Ureter (tissue), 1 donor: ENCODE data around the gene FZD2. TPM values are rescaled to one million over a fixed set of nuclear protein-coding genes. Genes with fewer than 3 reads are reported as not detected.
"Not testable (repeated sequence)": the region's sequence is repeated elsewhere in the genome, so short reads cannot be mapped to it uniquely, and the experiment has no call there.

ENCODE experiments used
- DNase-seq: peaks from one replicate; pipeline ENCODE4 v3.0.0-alpha.2; 2020; ENCODE audit warnings: low spot score
- total RNA-seq: library from RNA; stranded (reverse); gene quantifications from one replicate; pipeline ENCODE4 v1.2.4, GENCODE V29; 2023
- donor health status: DM: yes; HTN: yes; CAD: no.

Gene FZD2
- total RNA-seq = 3.9 TPM

DNA sequence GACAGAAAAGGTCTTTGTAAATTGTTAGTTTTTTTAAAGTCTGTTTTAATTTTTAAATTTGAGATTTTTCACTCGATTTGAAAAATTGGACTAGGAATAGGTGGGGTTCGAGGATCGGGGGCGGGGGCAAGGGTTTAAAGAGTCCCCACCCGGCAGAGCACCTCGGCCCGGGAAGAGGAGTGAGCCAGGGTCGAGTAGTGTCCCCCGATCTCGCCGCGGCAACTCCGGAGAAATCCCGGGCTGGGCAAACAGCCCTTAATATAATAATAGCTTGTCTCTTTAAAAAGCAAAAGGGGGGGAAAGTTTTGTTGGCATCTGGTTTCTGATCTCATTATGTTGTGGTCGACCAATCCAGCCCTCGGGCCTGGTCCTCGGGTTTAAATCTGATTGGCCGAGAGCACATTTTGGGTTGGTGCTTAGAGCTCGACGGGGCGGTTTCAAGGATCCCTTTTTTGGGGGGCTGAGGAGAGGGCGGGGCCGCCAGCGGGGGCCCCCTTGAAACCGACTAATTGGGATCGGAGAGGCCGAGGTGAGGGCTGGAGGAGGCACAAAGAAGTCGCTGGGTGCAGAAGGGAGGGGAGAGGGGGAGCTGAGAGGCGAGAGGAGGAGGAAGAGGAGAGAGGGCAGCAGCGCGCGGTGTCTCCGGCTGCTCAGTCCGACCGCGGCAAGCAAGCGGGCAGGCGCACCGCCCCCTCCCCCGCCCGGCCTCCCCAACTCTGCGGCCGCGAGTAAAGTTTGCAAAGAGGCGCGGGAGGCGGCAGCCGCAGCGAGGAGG, at the start of gene FZD2:
TSS of gene FZD2 (plus strand) at position 653 of the 775 bp plus-strand sequence. CDS start 205 bp downstream, outside the sequence.
- DNase-seq = peak; percentile 91

GRCh38 chr17:44511241-44512134, 45.8 kb upstream of the FZD2 start:
- not testable (repeated sequence) for DNase-seq

DNA sequence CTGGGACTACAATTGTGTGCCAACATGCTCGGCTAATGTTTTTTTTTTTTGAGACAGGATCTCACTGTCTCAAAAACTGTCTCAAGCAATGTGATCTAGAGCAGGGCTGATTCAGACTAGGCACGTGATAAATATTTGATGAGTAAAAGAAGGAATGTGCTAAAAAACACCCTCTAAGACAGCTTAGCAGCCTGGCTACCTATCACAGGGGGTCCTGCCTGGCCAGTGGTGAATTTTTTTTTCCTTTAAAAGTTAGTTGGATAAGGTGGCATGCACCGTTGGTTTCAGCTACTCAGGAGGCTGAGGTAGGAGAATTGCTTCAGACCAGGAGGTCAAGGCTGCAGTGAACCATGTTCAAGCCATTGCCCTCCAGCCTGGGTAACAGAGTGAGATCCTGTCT, 39.3 kb upstream of the FZD2 start:
- no peak for DNase-seq

DNA sequence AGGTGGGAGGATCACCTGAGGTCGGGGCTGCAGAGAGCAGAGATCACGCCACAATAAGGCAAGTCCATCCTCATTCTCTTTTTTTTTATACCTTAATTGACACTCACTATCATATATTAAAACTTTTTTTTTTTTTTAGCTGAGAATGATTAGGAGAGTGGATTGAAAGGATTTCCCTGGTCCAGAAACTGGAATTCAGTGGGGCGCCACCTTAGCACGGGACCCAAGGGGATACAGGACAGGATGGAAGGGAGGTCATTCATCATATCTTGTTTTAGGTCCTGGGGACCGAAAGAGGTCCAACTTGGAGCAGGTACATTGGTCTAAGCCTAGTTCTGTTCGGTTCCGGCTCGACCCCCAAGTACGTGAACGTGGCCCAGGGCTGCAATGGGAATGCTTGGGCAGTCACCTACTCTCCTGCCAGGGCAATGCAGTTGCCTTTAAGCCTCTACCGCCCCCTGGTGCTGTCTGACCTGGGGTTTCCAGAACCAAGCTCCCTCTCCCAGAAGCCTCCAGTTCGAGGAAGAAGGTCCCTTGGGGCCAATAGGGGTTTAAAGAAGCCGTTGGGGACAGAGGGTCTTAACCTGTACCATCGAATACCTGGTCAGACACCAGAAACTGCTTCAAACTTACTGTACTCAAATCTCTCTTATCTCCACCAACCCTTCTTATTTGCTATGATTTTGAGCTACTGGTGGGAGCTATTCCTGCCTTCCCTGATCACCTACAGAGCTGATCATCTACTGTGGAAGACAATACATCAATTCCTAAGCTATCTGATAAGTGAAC, 34.2 kb upstream of the FZD2 start:
- DNase-seq = peak; percentile 78

- DNase-seq = no peak
Observed at GRCh38 chr17:44523672-44523972, 33.7 kb upstream of the FZD2 start.

GRCh38 chr17:44527102-44527501, 30.2 kb upstream of the FZD2 start:
- DNase-seq = no peak

- DNase-seq = no peak
Observed at GRCh38 chr17:44527954-44528353, 29.3 kb upstream of the FZD2 start.

DNA sequence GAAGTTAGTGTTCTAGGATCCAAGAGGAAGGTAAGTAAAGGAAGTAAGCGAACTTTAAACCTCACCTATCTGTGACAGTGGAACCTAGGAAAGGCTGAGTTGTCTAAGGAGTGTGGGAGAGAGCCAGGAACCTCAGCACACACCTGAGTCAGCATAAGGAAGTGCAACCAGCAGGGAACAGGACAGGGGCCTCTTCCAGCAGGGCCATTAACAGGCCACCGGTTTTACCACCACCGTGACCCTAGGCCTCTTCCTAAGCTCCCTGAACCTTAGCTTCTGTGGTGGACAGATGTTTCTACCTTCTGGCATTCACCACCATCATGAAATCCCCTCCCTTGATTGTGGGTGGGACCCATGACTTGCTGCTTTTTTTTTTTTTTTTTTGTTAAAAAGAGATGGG, 27.4 kb upstream of the FZD2 start:
- no peak for DNase-seq

DNA sequence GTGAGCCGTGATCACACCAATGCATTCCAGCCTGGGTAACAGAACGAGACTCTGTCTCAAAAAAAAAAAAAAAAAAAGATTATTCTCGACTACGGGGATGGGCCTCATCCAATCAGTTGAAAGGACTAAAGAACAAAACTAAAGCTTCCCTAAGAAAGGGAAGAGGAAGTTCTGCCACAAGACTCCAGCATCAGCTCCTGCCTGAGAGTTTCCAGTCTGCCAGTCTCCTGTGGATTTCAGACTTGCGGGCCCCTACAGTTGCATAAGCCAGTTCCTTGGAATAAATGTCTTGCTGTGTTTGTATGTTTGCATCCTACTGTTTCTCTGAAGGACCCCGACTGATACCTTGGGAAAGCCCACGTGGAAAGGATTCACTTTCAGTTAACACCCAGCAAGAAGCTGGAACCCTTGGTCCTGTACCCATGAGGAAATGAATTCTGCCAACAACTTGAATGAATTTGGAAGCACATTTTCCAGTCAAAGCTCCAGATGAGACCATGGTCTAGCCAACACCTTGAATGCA, 26.3 kb upstream of the FZD2 start:
- DNase-seq = no peak

GRCh38 chr17:44533533-44534246, 23.6 kb upstream of the FZD2 start:
- DNase-seq = peak; percentile 91

DNA sequence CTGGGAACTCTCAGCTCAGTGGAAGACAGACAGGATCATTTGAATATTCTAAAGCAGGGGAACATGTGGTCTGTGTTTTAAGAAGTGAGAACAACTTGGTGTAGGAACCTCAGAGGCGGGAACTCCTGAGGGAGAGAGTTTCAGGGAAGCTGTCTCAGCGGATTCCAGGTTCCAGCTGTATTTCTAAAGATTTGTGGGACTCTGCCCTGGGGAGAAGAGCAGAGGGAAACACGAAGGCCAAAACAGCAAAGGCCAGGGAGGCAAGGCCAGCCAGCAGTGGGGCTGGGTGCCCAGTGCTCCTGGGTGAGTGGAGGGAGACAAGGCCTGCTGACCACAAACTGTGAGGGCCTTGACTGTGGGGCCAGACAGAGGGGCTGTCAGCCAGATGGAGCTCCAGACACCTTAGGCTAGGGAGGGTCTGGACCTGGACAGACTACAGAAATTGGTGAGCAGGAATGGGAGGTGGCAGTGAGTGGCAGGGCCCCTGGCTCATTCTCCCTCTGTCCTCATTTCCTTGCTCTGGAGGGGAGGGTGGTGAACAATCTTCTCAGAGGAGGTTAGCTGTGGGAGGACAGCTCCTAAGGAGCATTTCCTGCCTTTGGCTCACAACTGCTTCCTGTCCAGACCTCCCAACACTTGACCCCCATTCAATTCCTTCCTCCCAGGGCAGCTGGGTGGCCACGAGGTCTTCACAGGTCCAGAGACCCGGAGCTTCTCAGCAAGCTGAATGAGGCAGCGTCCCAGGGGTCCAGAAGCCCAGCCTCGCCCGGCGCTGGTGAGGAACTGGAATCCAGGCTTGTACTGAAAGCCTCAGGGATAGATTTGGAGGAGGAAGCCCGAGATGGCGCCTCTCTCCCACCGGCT, 21.0 kb upstream of the FZD2 start:
- no peak for DNase-seq

GRCh38 chr17:44537922-44538321, 19.4 kb upstream of the FZD2 start:
- DNase-seq = not testable (repeated sequence)

- no peak for DNase-seq
Observed at GRCh38 chr17:44539673-44540072, 17.6 kb upstream of the FZD2 start.

GRCh38 chr17:44540246-44541084, 16.8 kb upstream of the FZD2 start:
- no peak for DNase-seq

DNA sequence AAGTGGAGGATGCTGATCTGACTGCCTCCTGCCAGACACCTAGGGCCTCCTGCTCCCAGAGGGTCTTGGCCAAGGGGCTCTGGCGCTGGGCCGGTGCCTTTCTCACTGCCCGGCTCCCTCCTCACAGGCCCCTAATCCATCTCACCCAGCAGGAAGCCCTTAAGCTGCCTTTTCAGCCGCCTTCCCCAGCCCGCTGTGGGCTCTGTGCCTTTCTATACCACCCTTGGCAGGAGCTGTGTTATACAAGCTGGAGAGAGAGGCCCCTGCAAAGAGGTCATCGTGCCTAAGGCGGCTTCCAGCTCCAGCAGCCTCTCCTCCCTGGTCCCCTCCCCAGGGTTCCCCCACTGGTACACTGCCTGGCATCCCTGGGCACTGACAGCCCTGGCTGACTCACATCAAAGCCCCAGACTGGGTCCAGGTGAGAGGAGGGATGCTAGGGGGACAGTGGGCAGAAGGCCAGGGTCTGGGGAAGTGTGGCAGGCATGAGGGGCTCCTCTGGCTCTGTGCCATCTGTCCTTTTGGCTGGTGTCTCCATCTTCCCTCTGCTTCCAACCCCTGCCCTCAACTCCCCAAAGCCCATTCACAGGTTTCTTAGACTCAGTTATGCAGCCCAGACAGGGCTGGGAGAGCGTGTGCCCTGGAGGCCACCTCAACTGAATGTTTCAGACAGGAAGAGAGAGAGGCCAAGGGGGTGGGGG, 15.3 kb upstream of the FZD2 start:
- no peak for DNase-seq

- no peak for DNase-seq
Observed at GRCh38 chr17:44543213-44543904, 13.9 kb upstream of the FZD2 start.

DNA sequence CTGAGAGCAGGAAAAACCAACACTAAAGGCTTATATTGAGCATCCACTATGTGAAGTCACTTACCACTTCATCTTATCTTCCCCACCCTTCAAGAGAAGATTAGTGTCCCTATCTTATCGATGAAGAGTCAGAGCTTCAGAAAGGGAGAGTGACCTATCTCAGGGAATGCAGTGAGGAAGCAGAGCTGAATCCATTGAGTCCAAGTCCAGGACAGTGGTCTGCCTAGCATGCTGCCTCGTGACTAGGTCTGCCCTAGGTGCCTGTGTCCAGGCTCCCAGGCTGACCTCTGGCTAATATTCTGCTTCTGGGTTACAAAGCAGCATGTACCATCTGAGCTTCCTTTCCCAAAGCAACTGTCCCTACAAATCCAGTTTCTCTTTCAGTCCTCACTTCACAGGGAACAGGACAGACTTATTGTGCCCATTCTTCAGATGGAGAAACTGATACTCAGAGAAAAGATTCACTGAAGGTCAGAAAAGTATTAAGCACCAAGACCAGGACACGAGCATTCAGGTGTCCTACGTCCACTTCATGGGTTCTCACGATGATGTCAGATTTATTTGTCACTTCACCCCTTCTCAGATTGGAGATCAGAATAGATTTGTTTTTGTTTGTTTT, 13.3 kb upstream of the FZD2 start:
- DNase-seq = no peak
